ENCODE data around the gene RARRES1. TPM values are rescaled to one million over a fixed set of nuclear protein-coding genes. Genes with fewer than 3 reads are reported as not detected.
A peak's percentile ranks its signal among the peaks of the same experiment; 100 is the strongest.

RARRES1 gene
- total RNA-seq, 1 experiment from 2014 or later: 1.3 TPM

GRCh38 chr3:158700559-158700958 lies 31.7 kb downstream of the RARRES1 start:
- ChIA-PET POLR2A (interaction anchor here (0.5 kb wide), 1 partner anchor 21 kb away, joined by 3 read pairs; no protein-coding TSS in a partner anchor), CTCF (no interaction called here)
- ATAC-seq: no peak
- Histone ChIP-seq H3K4me3 (ENCODE audit: low read depth in 2 of 2, low read length in 2 of 2) (no peak overlapping the region), H3K9me3 (ENCODE audit: control insufficient read depth, insufficient read depth, low read depth, low read length) (no peaks in the 10 kb centered on the region), H3K36me3 (ENCODE audit: control insufficient read depth, insufficient read depth, low read length) (no peaks in the 10 kb centered on the region; the same call in 1 of the 2 replicates), H3K27me3 (ENCODE audit: control insufficient read depth, insufficient read depth, low read length) (no peaks in the 10 kb centered on the region), H3K27ac (ENCODE audit: low read length) (peak overlapping the region; percentile 64; the same call in 1 of the 2 replicates), H3K4me1 (ENCODE audit: control insufficient read depth, insufficient read depth, low read length) (peaks cover 15% of the 10 kb centered on the region)
- no peak for DNase-seq (ENCODE audit: low read depth, low spot score)
- in situ Hi-C loops (cut with HindIII; ENCODE audit: low pct_unique_long_range_greater_than_20kb, low sequenced_read_pairs): no loop called here
- intact Hi-C loops (cut with micrococcal nuclease; ENCODE audit: unreplicated experiment): no loop called here
- BruUV-seq (replicated peaks): no TSS peak
- TF ChIP-seq, protein P1, sequence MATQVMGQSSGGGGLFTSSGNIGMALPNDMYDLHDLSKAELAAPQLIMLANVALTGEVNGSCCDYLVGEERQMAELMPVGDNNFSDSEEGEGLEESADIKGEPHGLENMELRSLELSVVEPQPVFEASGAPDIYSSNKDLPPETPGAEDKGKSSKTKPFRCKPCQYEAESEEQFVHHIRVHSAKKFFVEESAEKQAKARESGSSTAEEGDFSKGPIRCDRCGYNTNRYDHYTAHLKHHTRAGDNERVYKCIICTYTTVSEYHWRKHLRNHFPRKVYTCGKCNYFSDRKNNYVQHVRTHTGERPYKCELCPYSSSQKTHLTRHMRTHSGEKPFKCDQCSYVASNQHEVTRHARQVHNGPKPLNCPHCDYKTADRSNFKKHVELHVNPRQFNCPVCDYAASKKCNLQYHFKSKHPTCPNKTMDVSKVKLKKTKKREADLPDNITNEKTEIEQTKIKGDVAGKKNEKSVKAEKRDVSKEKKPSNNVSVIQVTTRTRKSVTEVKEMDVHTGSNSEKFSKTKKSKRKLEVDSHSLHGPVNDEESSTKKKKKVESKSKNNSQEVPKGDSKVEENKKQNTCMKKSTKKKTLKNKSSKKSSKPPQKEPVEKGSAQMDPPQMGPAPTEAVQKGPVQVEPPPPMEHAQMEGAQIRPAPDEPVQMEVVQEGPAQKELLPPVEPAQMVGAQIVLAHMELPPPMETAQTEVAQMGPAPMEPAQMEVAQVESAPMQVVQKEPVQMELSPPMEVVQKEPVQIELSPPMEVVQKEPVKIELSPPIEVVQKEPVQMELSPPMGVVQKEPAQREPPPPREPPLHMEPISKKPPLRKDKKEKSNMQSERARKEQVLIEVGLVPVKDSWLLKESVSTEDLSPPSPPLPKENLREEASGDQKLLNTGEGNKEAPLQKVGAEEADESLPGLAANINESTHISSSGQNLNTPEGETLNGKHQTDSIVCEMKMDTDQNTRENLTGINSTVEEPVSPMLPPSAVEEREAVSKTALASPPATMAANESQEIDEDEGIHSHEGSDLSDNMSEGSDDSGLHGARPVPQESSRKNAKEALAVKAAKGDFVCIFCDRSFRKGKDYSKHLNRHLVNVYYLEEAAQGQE (IDR thresholded peaks at IDR 0.05; ENCODE audit: insufficient read depth in 1 of 2, low read depth in 2 of 2, low read length in 1 of 2): no peak
- TF ChIP-seq SIN3A (IDR thresholded peaks at IDR 0.05; ENCODE audit: borderline replicate concordance, insufficient read depth, low read depth, low read length) (no peak), TCF7L2 (IDR thresholded peaks at IDR 0.05; ENCODE audit: low read depth, low read length) (no peak), POLR2AphosphoS5 (IDR thresholded peaks at IDR 0.05; ENCODE audit: low read depth, low read length) (no peak)
- TF ChIP-seq, protein P2, sequence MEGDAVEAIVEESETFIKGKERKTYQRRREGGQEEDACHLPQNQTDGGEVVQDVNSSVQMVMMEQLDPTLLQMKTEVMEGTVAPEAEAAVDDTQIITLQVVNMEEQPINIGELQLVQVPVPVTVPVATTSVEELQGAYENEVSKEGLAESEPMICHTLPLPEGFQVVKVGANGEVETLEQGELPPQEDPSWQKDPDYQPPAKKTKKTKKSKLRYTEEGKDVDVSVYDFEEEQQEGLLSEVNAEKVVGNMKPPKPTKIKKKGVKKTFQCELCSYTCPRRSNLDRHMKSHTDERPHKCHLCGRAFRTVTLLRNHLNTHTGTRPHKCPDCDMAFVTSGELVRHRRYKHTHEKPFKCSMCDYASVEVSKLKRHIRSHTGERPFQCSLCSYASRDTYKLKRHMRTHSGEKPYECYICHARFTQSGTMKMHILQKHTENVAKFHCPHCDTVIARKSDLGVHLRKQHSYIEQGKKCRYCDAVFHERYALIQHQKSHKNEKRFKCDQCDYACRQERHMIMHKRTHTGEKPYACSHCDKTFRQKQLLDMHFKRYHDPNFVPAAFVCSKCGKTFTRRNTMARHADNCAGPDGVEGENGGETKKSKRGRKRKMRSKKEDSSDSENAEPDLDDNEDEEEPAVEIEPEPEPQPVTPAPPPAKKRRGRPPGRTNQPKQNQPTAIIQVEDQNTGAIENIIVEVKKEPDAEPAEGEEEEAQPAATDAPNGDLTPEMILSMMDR (IDR thresholded peaks at IDR 0.05): no peak

GRCh38 chr3:158696618-158697017 lies 35.6 kb downstream of the RARRES1 start:
- CTCF ChIA-PET: no interaction called here

More at GRCh38 chr3:158696618-158697017, 35.6 kb downstream of the RARRES1 start:
- Histone ChIP-seq H3K27ac (ENCODE audit: low read length) (peak overlapping the region; percentile 5; the same call in 1 of the 2 replicates), H3K9me3 (ENCODE audit: control insufficient read depth, insufficient read depth, low read depth, low read length) (no peaks in the 10 kb centered on the region), H3K27me3 (ENCODE audit: control insufficient read depth, insufficient read depth, low read length) (no peaks in the 10 kb centered on the region), H3K36me3 (ENCODE audit: control insufficient read depth, insufficient read depth, low read length) (peaks cover 6% of the 10 kb centered on the region; the same call in 1 of the 2 replicates), H3K4me1 (ENCODE audit: control insufficient read depth, insufficient read depth, low read length) (peaks cover 10% of the 10 kb centered on the region), H3K4me3 (ENCODE audit: low read depth in 2 of 2, low read length in 2 of 2) (no peak overlapping the region)
- POLR2A ChIA-PET: interaction anchor here (0.7 kb wide), 1 partner anchor 29 kb away, joined by 3 read pairs; no protein-coding TSS in a partner anchor
- BruUV-seq (replicated peaks): no TSS peak
- in situ Hi-C loops (cut with HindIII; ENCODE audit: low pct_unique_long_range_greater_than_20kb, low sequenced_read_pairs): no loop called here
- TF ChIP-seq SIN3A (IDR thresholded peaks at IDR 0.05; ENCODE audit: borderline replicate concordance, insufficient read depth, low read depth, low read length) (no peak), POLR2AphosphoS5 (IDR thresholded peaks at IDR 0.05; ENCODE audit: low read depth, low read length) (no peak), TCF7L2 (IDR thresholded peaks at IDR 0.05; ENCODE audit: low read depth, low read length) (peak; percentile 58)
- TF ChIP-seq, protein P1 (IDR thresholded peaks at IDR 0.05; ENCODE audit: insufficient read depth in 1 of 2, low read depth in 2 of 2, low read length in 1 of 2): no peak
- TF ChIP-seq, protein P2 (IDR thresholded peaks at IDR 0.05): no peak
- DNase-seq (ENCODE audit: low read depth, low spot score) (no peak), ATAC-seq (no peak)
- intact Hi-C loops (cut with micrococcal nuclease; ENCODE audit: unreplicated experiment): no loop called here
